ENCODE measurements around the gene P3H2.
A peak's percentile ranks its signal among the peaks of the same experiment; 100 is the strongest.

P3H2 gene

DNA sequence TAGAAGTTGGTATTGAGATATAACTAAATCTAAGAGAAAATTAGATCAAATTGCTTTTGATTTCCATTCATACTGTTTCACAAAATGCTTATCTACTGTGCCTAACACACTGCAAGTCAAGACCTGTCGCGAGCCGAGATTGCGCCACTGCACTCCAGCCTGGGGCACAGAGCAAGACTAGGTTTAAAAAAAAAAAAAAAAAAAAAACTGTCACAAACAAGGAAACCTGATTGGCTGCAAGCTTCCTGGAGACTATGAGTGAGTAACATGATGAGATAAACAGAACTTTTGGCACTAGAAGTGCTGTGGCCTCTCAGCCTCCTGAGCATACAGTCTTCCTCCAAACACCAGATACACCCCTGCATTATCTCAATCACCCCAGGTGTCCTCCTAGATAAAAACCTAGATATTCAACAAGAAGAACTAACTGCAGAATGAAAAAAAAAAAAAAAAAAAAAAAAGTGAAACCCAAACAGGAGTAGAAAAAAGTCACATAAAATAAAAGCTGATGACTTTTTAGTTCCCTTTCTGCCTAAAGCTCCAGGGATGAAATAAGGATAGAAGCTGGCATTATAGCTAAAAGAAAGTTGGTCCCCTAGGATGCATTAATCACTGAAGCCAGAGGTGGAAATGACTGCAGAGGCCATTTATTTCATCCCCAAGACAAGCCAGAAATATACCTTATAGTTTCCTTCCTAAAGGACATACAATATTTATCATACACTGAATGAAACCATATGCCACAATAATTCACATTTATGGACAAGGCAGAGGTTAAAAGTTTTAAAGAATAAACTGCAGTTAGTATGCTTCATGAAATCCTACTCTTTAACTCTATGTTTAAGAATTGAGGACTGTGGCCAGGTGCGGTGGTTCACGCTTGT lies 82.4 kb downstream of the P3H2 start:
- no peaks in the 10 kb centered on the region for H3K36me3 ChIP-seq (ENCODE audit: insufficient read depth, low read length)
- H3K4me3 ChIP-seq = peak overlapping the region; percentile 46
- peaks cover 5% of the 10 kb centered on the region; the same call in 1 of the 2 replicates for H3K9me3 ChIP-seq (ENCODE audit: low read depth, low read length)
- no peak for DNase-seq (ENCODE audit: low read depth, low spot score)
- H3K9ac ChIP-seq (ENCODE audit: insufficient read length) = no peak overlapping the region
- no peak for TF ChIP-seq EZH2 (IDR thresholded peaks at IDR 0.05)
- TF ChIP-seq POLR2AphosphoS5 (IDR thresholded peaks at IDR 0.05; ENCODE audit: borderline replicate concordance, low read depth, low read length) = no peak
- TF ChIP-seq FOXP2 (optimal IDR thresholded peaks at IDR 0.05; ENCODE audit: control extremely low read depth, extremely low read length, insufficient read depth) = no peak
- peak overlapping the region; percentile 75 for H3K27ac ChIP-seq

DNA sequence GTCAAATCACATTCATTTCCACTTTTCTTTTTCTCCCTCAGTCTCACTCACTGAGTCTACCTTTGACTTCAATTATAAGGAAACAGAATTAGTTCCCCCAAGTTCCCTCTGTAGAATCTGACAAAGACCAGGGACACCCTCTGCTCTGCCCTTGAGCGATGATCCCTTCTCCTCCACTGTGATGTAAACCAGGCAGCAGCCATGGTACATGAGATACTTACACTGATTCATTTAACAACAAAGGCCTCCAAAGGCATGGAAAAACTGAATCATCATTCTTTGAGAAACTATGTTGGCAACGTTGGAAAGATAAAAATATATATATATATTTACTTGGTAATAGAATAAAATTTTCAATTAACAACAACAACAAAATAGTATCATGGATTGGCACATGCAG lies 84.1 kb downstream of the P3H2 start:
- peaks cover 5% of the 10 kb centered on the region; the same call in 1 of the 2 replicates for H3K9me3 ChIP-seq (ENCODE audit: low read depth, low read length)
- peak overlapping the region; percentile 12; the same call in 1 of the 2 replicates for H3K27ac ChIP-seq
- no peak overlapping the region for H3K4me3 ChIP-seq
- H3K36me3 ChIP-seq (ENCODE audit: insufficient read depth, low read length) = no peaks in the 10 kb centered on the region
- H3K9ac ChIP-seq (ENCODE audit: insufficient read length) = no peak overlapping the region
- no peak for DNase-seq (ENCODE audit: low read depth, low spot score)
- TF ChIP-seq FOXP2 (optimal IDR thresholded peaks at IDR 0.05; ENCODE audit: control extremely low read depth, extremely low read length, insufficient read depth) (no peak), POLR2AphosphoS5 (IDR thresholded peaks at IDR 0.05; ENCODE audit: borderline replicate concordance, low read depth, low read length) (no peak), EZH2 (IDR thresholded peaks at IDR 0.05) (no peak)

DNA sequence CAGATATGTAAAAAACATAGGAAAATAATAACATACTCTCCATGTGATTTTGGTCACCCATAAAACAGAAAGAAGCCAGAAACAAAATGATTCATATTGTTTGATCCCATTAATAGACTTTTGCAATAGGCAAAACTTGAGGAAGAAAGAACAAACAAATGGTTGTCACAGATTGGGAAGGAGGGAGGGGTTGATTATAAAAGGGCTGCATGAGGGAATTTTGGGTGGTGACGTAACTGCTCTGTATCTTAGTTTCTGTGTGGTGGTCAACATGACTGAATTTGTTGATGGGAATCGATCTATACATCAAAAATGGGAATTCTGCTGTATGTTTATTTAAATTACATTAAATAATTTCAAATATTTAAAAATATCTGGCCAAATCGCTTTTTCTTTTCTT lies 86.3 kb downstream of the P3H2 start:
- DNase-seq (ENCODE audit: low read depth, low spot score) = no peak
- Histone ChIP-seq H3K36me3 (ENCODE audit: insufficient read depth, low read length) (no peaks in the 10 kb centered on the region), H3K9ac (ENCODE audit: insufficient read length) (no peak overlapping the region), H3K27ac (no peak overlapping the region), H3K4me3 (no peak overlapping the region), H3K9me3 (ENCODE audit: low read depth, low read length) (peaks cover 5% of the 10 kb centered on the region; the same call in 1 of the 2 replicates)
- TF ChIP-seq FOXP2 (optimal IDR thresholded peaks at IDR 0.05; ENCODE audit: control extremely low read depth, extremely low read length, insufficient read depth) (no peak), EZH2 (IDR thresholded peaks at IDR 0.05) (no peak), POLR2AphosphoS5 (IDR thresholded peaks at IDR 0.05; ENCODE audit: borderline replicate concordance, low read depth, low read length) (no peak)

DNA sequence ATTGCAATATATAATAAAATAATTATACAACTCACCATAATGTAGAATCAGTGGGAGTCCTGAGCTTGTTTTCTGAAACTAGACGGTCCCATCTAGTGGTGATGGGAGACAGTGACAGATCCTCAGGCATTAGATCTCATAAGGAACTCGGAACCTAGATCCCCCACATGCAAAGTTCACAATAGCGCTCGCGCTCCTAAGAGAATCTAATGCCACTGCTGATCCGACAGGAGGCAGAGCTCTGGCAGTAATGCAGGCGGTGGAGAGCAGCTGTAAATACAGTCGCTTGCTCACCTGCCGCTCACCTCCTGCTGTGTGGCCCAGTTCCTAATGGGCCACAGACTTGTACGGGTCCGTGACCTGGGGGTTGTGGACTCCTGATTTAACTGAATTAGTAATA lies 87.8 kb downstream of the P3H2 start:
- DNase-seq (ENCODE audit: low read depth, low spot score) = no peak
- Histone ChIP-seq H3K27ac (no peak overlapping the region), H3K9ac (ENCODE audit: insufficient read length) (no peak overlapping the region), H3K36me3 (ENCODE audit: insufficient read depth, low read length) (no peaks in the 10 kb centered on the region), H3K9me3 (ENCODE audit: low read depth, low read length) (peaks cover 5% of the 10 kb centered on the region; the same call in 1 of the 2 replicates), H3K4me3 (no peak overlapping the region)
- TF ChIP-seq FOXP2 (optimal IDR thresholded peaks at IDR 0.05; ENCODE audit: control extremely low read depth, extremely low read length, insufficient read depth) (no peak), EZH2 (IDR thresholded peaks at IDR 0.05) (no peak), POLR2AphosphoS5 (IDR thresholded peaks at IDR 0.05; ENCODE audit: borderline replicate concordance, low read depth, low read length) (no peak)

DNA sequence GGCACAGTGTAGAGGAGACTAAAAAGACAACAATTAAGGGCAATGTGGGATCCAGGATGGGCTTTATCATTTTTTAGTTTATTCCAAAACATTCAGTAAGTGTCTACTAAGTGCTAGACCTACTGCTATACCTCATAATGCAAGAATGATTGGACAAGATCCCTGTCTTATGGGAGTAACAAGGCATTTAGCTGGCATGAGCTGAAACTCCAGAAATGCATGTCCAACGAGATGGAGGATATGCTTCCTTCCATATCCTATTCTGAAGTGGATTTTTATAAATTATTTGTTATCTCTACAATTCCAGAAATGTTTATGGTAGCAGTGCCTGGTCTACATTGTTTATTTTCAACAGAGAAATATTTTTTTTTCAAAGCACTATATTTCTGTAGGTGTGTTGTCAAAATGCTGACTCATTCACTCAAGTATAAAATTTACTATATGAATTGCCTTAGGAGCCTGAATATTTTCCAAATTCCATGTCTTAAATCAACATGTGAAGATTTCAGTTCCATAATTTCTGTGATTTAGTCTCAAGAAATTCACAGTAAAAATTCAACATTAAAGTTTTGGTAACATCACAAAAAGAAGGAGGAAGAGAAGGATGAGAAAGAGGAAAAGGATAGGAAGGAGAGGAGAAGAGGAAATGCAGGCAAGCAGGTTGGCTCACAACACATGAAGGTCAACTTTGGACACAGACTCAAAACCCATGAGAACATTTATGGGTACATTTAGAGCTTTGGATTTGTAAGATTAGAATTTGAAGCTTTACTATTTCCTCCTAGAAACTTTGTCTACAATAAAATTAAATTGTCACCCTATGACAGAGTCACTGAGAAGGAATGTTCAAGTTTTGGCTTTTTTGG lies 88.6 kb downstream of the P3H2 start:
- H3K9ac ChIP-seq (ENCODE audit: insufficient read length) = peak overlapping the region; percentile 4
- peak overlapping the region; percentile 91 for H3K27ac ChIP-seq
- peak overlapping the region; percentile 3; the same call in 1 of the 2 replicates for H3K4me3 ChIP-seq
- H3K36me3 ChIP-seq (ENCODE audit: insufficient read depth, low read length) = no peaks in the 10 kb centered on the region
- peaks cover 5% of the 10 kb centered on the region; the same call in 1 of the 2 replicates for H3K9me3 ChIP-seq (ENCODE audit: low read depth, low read length)
- DNase-seq (ENCODE audit: low read depth, low spot score) = no peak
- TF ChIP-seq FOXP2 (optimal IDR thresholded peaks at IDR 0.05; ENCODE audit: control extremely low read depth, extremely low read length, insufficient read depth) (no peak), POLR2AphosphoS5 (IDR thresholded peaks at IDR 0.05; ENCODE audit: borderline replicate concordance, low read depth, low read length) (no peak), EZH2 (IDR thresholded peaks at IDR 0.05) (no peak)

DNA sequence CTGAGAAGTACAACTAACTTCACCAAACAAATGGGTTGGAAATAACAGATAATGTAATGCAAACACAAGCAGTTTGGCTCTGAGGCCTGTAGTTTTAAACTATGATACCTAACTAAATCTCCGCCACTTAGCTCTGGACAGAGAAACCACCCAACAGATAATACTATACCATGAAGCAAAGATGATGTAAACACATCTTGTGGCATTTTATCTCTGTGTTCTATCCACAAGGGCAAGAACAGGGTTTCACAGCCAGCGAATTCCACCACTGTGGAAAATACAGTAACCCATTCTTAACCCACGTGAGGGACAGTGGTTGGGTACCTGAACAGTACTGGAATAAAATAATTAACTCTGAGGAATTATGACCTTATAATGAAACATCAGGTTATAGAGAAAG lies 93.6 kb downstream of the P3H2 start:
- TF ChIP-seq FOXP2 (optimal IDR thresholded peaks at IDR 0.05; ENCODE audit: control extremely low read depth, extremely low read length, insufficient read depth) (no peak), POLR2AphosphoS5 (IDR thresholded peaks at IDR 0.05; ENCODE audit: borderline replicate concordance, low read depth, low read length) (no peak), EZH2 (IDR thresholded peaks at IDR 0.05) (no peak)
- no peaks in the 10 kb centered on the region for H3K9me3 ChIP-seq (ENCODE audit: low read depth, low read length)
- no peak overlapping the region for H3K9ac ChIP-seq (ENCODE audit: insufficient read length)
- H3K4me3 ChIP-seq = no peak overlapping the region
- H3K36me3 ChIP-seq (ENCODE audit: insufficient read depth, low read length) = no peaks in the 10 kb centered on the region
- no peak for DNase-seq (ENCODE audit: low read depth, low spot score)
- H3K27ac ChIP-seq = no peak overlapping the region

DNA sequence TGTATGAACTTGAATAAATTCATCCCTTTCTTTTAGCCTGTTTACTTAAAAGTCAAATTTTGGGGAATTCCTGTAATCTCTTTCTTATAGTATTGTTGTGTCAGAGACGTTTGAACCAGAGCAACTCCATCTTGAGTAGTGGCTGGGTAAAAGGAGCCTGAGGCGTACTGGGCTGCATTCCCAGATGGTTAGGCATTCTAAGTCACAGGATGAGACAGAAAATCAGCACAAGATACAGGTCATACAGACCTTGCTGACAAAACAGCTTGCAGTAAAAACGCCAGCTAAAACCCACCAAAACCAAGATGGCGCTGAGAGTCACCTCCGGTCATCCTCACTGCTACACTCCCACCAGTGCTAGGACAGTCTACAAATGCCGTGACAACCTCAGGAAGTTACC lies 94.5 kb downstream of the P3H2 start:
- Histone ChIP-seq H3K9ac (ENCODE audit: insufficient read length) (no peak overlapping the region), H3K4me3 (no peak overlapping the region), H3K27ac (no peak overlapping the region), H3K36me3 (ENCODE audit: insufficient read depth, low read length) (no peaks in the 10 kb centered on the region), H3K9me3 (ENCODE audit: low read depth, low read length) (no peaks in the 10 kb centered on the region)
- no peak for TF ChIP-seq FOXP2 (optimal IDR thresholded peaks at IDR 0.05; ENCODE audit: control extremely low read depth, extremely low read length, insufficient read depth)
- TF ChIP-seq EZH2 (IDR thresholded peaks at IDR 0.05) = no peak
- no peak for DNase-seq (ENCODE audit: low read depth, low spot score)

DNA sequence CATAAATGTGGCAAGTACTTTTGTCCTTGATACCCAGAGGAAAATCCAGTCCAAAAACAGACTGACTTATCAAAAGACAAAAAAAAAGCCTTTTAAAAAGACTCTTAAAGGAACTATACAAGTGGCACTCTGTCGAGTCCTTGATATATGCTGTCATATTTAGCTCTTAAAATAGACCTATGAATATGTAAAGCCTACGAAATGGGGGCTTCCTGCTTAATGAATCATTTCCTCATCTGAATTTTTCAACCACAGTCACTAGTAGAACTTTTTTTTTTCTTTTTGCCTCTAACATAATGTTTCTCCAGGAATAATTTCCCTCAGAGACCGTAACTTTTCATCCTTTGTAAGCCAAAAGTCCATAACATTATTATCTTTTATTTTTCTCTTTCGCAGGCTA lies 95.8 kb downstream of the P3H2 start:
- no peak overlapping the region for H3K4me3 ChIP-seq
- H3K9me3 ChIP-seq (ENCODE audit: low read depth, low read length) = no peaks in the 10 kb centered on the region
- H3K27ac ChIP-seq = no peak overlapping the region
- no peak for TF ChIP-seq POLR2AphosphoS5 (IDR thresholded peaks at IDR 0.05; ENCODE audit: borderline replicate concordance, low read depth, low read length)
- no peak for TF ChIP-seq EZH2 (IDR thresholded peaks at IDR 0.05)
- TF ChIP-seq FOXP2 (optimal IDR thresholded peaks at IDR 0.05; ENCODE audit: control extremely low read depth, extremely low read length, insufficient read depth) = no peak
- no peak for DNase-seq (ENCODE audit: low read depth, low spot score)
- no peak overlapping the region for H3K9ac ChIP-seq (ENCODE audit: insufficient read length)
- H3K36me3 ChIP-seq (ENCODE audit: insufficient read depth, low read length) = no peaks in the 10 kb centered on the region
